CD14-positive monocyte (primary cell): ENCODE data around the gene KISS1R. TPM values are rescaled to one million over a fixed set of nuclear protein-coding genes. Genes with fewer than 3 reads are reported as not detected.

Experiments
- DNase-seq, 3 donors: peaks; one replicate each; pipeline ENCODE4 v3.0.0-alpha.2; 2011 to 2022
- H2AFZ ChIP-seq: 2 replicates; pipeline ENCODE4 v1.6.0; 2012; ENCODE audit warnings: mild to moderate bottlenecking, low read depth, low read length, inconsistent platforms; ENCODE audit not compliant: insufficient read depth, poor library complexity, severe bottlenecking
- H3K27ac ChIP-seq, 2 donors: 1 replicate in 1 of 2; 2 replicates in 1 of 2; pipeline ENCODE4 v1.5.1; 2012 to 2013; ENCODE audit warnings: low read length in 2 of 2, control low read depth in 1 of 2, inconsistent platforms in 1 of 2, low read depth in 1 of 2, mild to moderate bottlenecking in 1 of 2
- H3K27me3 ChIP-seq, 2 donors: one replicate each; pipeline versions ENCODE4 v1.6.0 to v1.6.1; 2011 to 2013; ENCODE audit warnings: low read length in 2 of 2; ENCODE audit not compliant: control insufficient read depth in 2 of 2, insufficient read depth in 2 of 2
- H3K36me3 ChIP-seq, 2 donors: replicated peaks in 1 of 2; 1 replicate in 1 of 2; 2 replicates in 1 of 2; pipeline versions ENCODE4 v1.5.1 to v1.6.1; 2012 to 2013; ENCODE audit warnings: low read length in 2 of 2, control low read depth in 1 of 2, inconsistent platforms in 1 of 2, mild to moderate bottlenecking in 1 of 2; ENCODE audit not compliant: insufficient read depth in 2 of 2, control insufficient read depth in 1 of 2
- H3K4me1 ChIP-seq, 2 donors: 1 replicate in 1 of 2; 2 replicates in 1 of 2; pipeline versions ENCODE4 v1.5.1 to v1.6.1; 2012 to 2013; ENCODE audit warnings: low read length in 2 of 2, control low read depth in 1 of 2, inconsistent platforms in 1 of 2, mild to moderate bottlenecking in 1 of 2, moderate library complexity in 1 of 2; ENCODE audit not compliant: insufficient read depth in 2 of 2, control insufficient read depth in 1 of 2
- H3K4me2 ChIP-seq: replicated peaks from 2 replicates; pipeline ENCODE3; 2012; ENCODE audit warnings: low read length, moderate library complexity, mild to moderate bottlenecking; ENCODE audit not compliant: poor library complexity, severe bottlenecking; ENCODE audit errors: extremely low read depth
- H3K4me3 ChIP-seq, 3 experiments: fragments of 200-600 bp in 1 of 3; sonication (generic) in 1 of 3; replicated peaks in 1 of 3; 1 replicate in 2 of 3; 2 replicates in 1 of 3; pipeline ENCODE4 v1.5.1; 2011 to 2013; ENCODE audit warnings: low read length in 3 of 3, mild to moderate bottlenecking in 3 of 3, control low read depth in 2 of 3, low read depth in 2 of 3, inconsistent platforms in 1 of 3, moderate library complexity in 1 of 3
- H3K79me2 ChIP-seq: 2 replicates; pipeline ENCODE4 v1.6.0; 2012; ENCODE audit warnings: mild to moderate bottlenecking, control low read depth, inconsistent platforms, low read length, moderate library complexity; ENCODE audit not compliant: insufficient read depth
- H3K9ac ChIP-seq: 2 replicates; pipeline ENCODE4 v1.6.0; 2017; ENCODE audit warnings: low read length, mild to moderate bottlenecking; ENCODE audit not compliant: insufficient read depth, poor library complexity, severe bottlenecking
- H3K9me3 ChIP-seq, 2 donors: replicated peaks in 1 of 2; 1 replicate in 1 of 2; 2 replicates in 1 of 2; pipeline versions ENCODE4 v1.5.1 to v1.6.1; 2012 to 2013; ENCODE audit warnings: low read length in 2 of 2, control low read depth in 1 of 2; ENCODE audit not compliant: control insufficient read depth in 1 of 2, insufficient read depth in 1 of 2
- H4K20me1 ChIP-seq: 2 replicates; pipeline ENCODE4 v1.6.0; 2012; ENCODE audit warnings: mild to moderate bottlenecking, low read length, control low read depth, moderate library complexity; ENCODE audit not compliant: insufficient read depth
- H3K27ac Mint-ChIP-seq, 7 donors: one replicate each; pipeline ENCODE4 v1.8.0; 2020; ENCODE audit warnings: mild to moderate bottlenecking in 7 of 7, mixed read lengths in 7 of 7, moderate library complexity in 6 of 7, inconsistent platforms in 2 of 7
- H3K27me3 Mint-ChIP-seq, 3 donors: one replicate each; pipeline ENCODE4 v1.8.0; 2021 to 2022; ENCODE audit warnings: low read depth in 3 of 3, mild to moderate bottlenecking in 3 of 3, mixed read lengths in 3 of 3, moderate library complexity in 3 of 3, inconsistent platforms in 1 of 3
- H3K36me3 Mint-ChIP-seq, 2 donors: one replicate each; pipeline ENCODE4 v1.8.0; 2020; ENCODE audit warnings: mixed read lengths in 2 of 2, inconsistent platforms in 1 of 2, mild to moderate bottlenecking in 1 of 2
- H3K4me1 Mint-ChIP-seq: one replicate; pipeline ENCODE4 v1.8.0; 2020; ENCODE audit warnings: mild to moderate bottlenecking, mixed read lengths
- H3K4me3 Mint-ChIP-seq, 2 donors: one replicate each; pipeline ENCODE4 v1.8.0; 2020; ENCODE audit warnings: mild to moderate bottlenecking in 2 of 2, mixed read lengths in 2 of 2, moderate library complexity in 1 of 2
- H3K9me3 Mint-ChIP-seq, 7 donors: one replicate each; pipeline ENCODE4 v1.8.0; 2020 to 2022; ENCODE audit warnings: mixed read lengths in 7 of 7, mild to moderate bottlenecking in 6 of 7, moderate library complexity in 6 of 7, inconsistent platforms in 2 of 7
- CTCF ChIP-seq: fragments of 200-600 bp; IDR thresholded peaks from one replicate; pipeline ENCODE4 v1.8.0; 2022; ENCODE audit warnings: antibody characterized with exemption, mild to moderate bottlenecking
- WGBS: methylation state at CpG from one replicate; pipeline ENCODE4 v1.1.5; 2013; ENCODE audit warnings: missing lambda C conversion rate; ENCODE audit not compliant: insufficient coverage; 5-methylcytosine and 5-hydroxymethylcytosine counted together
- intact Hi-C, 2 donors: fragments of 100-400 bp; cut with micrococcal nuclease; formaldehyde crosslinking; loops; one replicate each; pipeline versions ENCODE4 v1.15.0 to v1.15.1; 2023
- polyA plus RNA-seq, 3 donors: library from polyadenylated mRNA; depleted of rRNA in 1 of 3; unstranded in 2 of 3; stranded (reverse) in 1 of 3; fragments of 300-500 nt in 2 of 3; fragments of >200 nt in 1 of 3; fragmentation: Illumina TruSeq in 2 of 3; gene quantifications; 1 replicate in 2 of 3; 2 replicates in 1 of 3; pipeline ENCODE4 v1.2.3, GENCODE V29; 2012 to 2021

KISS1R gene
- polyA plus RNA-seq, 3 donors = not detected

DNA sequence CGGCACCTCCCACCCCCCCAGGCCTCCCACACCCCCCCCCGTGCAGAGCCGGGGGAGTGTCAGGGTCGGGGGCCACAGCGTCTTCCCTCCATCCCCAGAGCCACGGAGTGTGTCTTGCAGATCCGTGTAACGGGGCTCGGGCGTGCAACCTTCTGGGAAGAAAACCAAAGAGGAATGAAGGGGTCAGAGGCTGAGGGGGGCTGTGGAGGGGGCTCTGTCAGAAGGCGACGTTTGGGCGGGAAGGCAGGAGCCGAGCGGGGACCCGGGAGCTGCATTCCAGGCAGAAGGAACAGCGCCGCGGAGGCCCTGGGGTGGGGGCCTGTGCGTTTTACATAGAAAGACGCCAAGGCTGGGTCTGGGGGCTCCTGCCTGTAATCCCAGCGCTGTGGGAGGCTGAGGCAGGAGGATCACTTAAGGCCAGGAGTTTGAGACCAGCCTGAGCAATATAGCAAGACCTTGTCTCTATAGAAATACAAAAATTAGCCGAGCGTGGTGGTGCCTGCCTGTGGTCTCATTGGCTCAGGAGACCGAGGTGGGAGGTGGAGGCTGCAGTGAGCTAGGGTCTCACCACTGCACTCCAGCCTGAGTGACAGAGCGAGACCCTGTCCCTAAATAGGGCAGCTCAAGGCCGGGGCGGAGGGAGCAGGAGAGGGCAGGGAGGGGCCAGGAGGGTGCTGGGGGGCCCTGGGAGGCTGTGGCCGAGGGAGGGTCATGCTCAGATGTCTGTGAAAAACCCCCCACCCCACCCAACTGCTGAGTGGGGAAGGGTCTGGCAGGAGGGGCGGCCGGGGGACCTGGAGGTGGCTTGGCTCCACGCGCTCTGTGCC, 36.5 kb downstream of the KISS1R start:
- H3K4me2 ChIP-seq = peak overlapping the region; percentile 66
- peaks cover 26% of the 10 kb centered on the region in 2 donors for H3K4me1 ChIP-seq
- peaks cover 96% of the 10 kb centered on the region for H3K79me2 ChIP-seq
- no peak overlapping the region for H2AFZ ChIP-seq
- TF ChIP-seq CTCF = no peak
- peaks cover 0 to 6% of the 10 kb centered on the region in 2 donors for H3K36me3 ChIP-seq
- H3K27ac ChIP-seq = peak overlapping the region in 1 of 2 donors; percentile 60
- Mint-ChIP-seq H3K27me3 (no peaks in the 10 kb centered on the region), H3K27ac (peak overlapping the region in 2 of 7 donors; percentile 43 to 54), H3K36me3 (peaks cover 5 to 26% of the 10 kb centered on the region in 2 donors), H3K9me3 (no peaks in the 10 kb centered on the region), H3K4me3 (peak overlapping the region in 1 of 2 donors; percentile 16), H3K4me1 (peaks cover 26% of the 10 kb centered on the region)
- H3K9ac ChIP-seq = peak overlapping the region; percentile 52
- peak overlapping the region in 1 of 3 experiments; percentile 60 for H3K4me3 ChIP-seq
- DNase-seq = no peak
- intact Hi-C loops = no loop called here
- WGBS = 47% methylated on average over 12 of the region's 33 CpGs
- H4K20me1 ChIP-seq = peaks cover 99% of the 10 kb centered on the region
- no peaks in the 10 kb centered on the region for H3K9me3 ChIP-seq
- H3K27me3 ChIP-seq = no peaks in the 10 kb centered on the region

- H3K9me3 Mint-ChIP-seq = no peaks in the 10 kb centered on the region
- H3K4me1 ChIP-seq = peaks cover 22 to 26% of the 10 kb centered on the region in 2 donors
- no peaks in the 10 kb centered on the region for H3K27me3 ChIP-seq
- 95% methylated on average over 11 of the region's 14 CpGs for WGBS
- H3K27ac ChIP-seq = no peak overlapping the region
- H2AFZ ChIP-seq = no peak overlapping the region
- intact Hi-C loops = no loop called here
- H3K36me3 Mint-ChIP-seq = peaks cover 8 to 32% of the 10 kb centered on the region in 2 donors
- peaks cover 95% of the 10 kb centered on the region for H3K79me2 ChIP-seq
- no peak overlapping the region for H3K4me2 ChIP-seq
- H3K4me1 Mint-ChIP-seq = peaks cover 28% of the 10 kb centered on the region
- H3K9ac ChIP-seq = no peak overlapping the region
- H3K9me3 ChIP-seq = no peaks in the 10 kb centered on the region
- peak overlapping the region in 1 of 7 donors; percentile 65 for H3K27ac Mint-ChIP-seq
- H4K20me1 ChIP-seq = peaks cover 99% of the 10 kb centered on the region
- no peak for DNase-seq
- no peak overlapping the region for H3K4me3 ChIP-seq
- TF ChIP-seq CTCF = no peak
- H3K4me3 Mint-ChIP-seq = no peak overlapping the region
- H3K27me3 Mint-ChIP-seq = no peaks in the 10 kb centered on the region
- H3K36me3 ChIP-seq = peaks cover under 1 to 12% of the 10 kb centered on the region in 2 donors
Measured at GRCh38 chr19:954272-954671, 37.1 kb downstream of the KISS1R start.
